GM12892 (cell line): ENCODE measurements around the gene NADSYN1.
"Not testable (repeated sequence)": the region's sequence is repeated elsewhere in the genome, so short reads cannot be mapped to it uniquely, and the experiment has no call there.

ENCODE experiments used
- POLR2A ChIP-seq: IDR thresholded peaks from 2 replicates; pipeline ENCODE4 v1.6.1; 2011; ENCODE audit warnings: low read depth, low read length, control low read depth
- POLR2AphosphoS5 ChIP-seq: IDR thresholded peaks from 2 replicates; pipeline ENCODE4 v1.6.1; 2011; ENCODE audit warnings: low read depth, low read length, control low read depth
- TAF1 ChIP-seq: IDR thresholded peaks from 2 replicates; pipeline ENCODE4 v1.6.1; 2011; ENCODE audit warnings: low read depth, mild to moderate bottlenecking, control low read depth, low read length, borderline replicate concordance

DNA sequence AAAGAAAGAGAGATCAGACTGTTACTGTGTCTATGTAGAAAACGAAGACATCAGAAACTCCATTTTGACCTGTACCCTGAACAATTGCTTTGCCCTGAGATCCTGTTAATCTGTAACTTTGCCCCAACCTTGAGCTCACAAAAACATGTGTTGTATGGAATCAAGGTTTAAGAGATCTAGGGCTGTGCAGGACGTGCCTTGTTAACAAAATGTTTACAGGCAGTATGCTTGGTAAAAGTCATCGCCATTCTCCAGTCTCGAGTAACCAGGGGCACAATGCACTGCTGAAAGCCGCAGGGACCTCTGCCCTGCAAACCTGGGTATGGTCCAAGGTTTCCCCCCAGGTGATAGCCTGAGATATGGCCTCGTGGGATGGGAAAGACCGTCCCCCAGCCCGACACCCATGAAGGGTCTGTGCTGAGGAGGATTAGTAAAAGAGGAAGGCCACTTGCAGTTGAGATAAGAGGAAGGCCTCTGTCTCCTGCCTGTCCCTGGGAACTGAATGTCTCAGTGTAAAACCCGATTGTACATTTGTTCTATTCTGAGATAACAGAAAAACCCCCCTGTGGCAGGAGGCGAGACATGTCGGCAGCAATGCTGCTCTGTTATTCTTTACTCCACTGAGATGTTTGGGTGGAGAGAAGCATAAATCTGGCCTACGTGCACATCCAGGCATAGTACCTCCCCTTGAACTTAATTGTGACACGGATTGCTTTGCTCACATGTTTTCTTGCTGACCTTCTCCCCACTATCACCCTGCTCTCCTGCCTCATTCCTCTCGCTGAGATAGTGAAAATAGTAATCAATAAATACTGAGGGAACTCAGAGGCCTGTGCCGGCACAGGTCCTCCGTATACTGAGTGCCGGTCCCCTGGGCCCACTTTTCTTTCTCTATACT lies 82.0 kb downstream of the NADSYN1 start:
- TF ChIP-seq POLR2A, TAF1, POLR2AphosphoS5: not testable (repeated sequence)
